Neural cell (in vitro differentiated cells): ENCODE results near the gene MAST4. TPM values are rescaled to one million over a fixed set of nuclear protein-coding genes. Genes with fewer than 3 reads are reported as not detected.

Experiments
- H2AFZ ChIP-seq: fragments of 200-600, 300-800 bp; sonication (generic), shearing (Covaris generic); 2 replicates; pipeline ENCODE4 v1.6.0; 2014; ENCODE audit warnings: low read depth, mild to moderate bottlenecking, antibody characterized with exemption, low read length, moderate library complexity
- H3F3A ChIP-seq: fragments of 200-600 bp; shearing (Covaris generic); 2 replicates; pipeline ENCODE4 v1.6.1; 2016; ENCODE audit warnings: mild to moderate bottlenecking, moderate library complexity, mixed read lengths, antibody characterized with exemption, low read length; ENCODE audit not compliant: insufficient read depth, poor library complexity, severe bottlenecking
- H3K27ac ChIP-seq: fragments of 200-600, 300-800 bp; sonication (generic), shearing (Covaris generic); 2 replicates; pipeline ENCODE4 v1.5.1; 2014; ENCODE audit warnings: mild to moderate bottlenecking, low read length, moderate library complexity
- H3K27me3 ChIP-seq: fragments of 300-800, 200-600 bp; sonication (generic), shearing (Covaris generic); 2 replicates; pipeline ENCODE4 v1.6.0; 2014; ENCODE audit warnings: mild to moderate bottlenecking, low read depth, low read length, moderate library complexity; ENCODE audit not compliant: insufficient read depth
- H3K36me3 ChIP-seq: fragments of 300-800, 200-600 bp; sonication (generic), shearing (Covaris generic); 2 replicates; pipeline ENCODE4 v1.5.1; 2014; ENCODE audit warnings: mild to moderate bottlenecking, antibody characterized with exemption, low read length, moderate library complexity; ENCODE audit not compliant: insufficient read depth
- H3K4me2 ChIP-seq: fragments of 300-800, 200-600 bp; sonication (generic), shearing (Covaris generic); 2 replicates; pipeline ENCODE4 v1.6.0; 2014; ENCODE audit warnings: mild to moderate bottlenecking, low read length
- H3K4me3 ChIP-seq: fragments of 300-800, 200-600 bp; sonication (generic), shearing (Covaris generic); 2 replicates; pipeline ENCODE4 v1.5.1; 2014; ENCODE audit warnings: mild to moderate bottlenecking, low read length, moderate library complexity
- H3K79me2 ChIP-seq: fragments of 200-600 bp; shearing (Covaris generic); replicated peaks from 2 replicates; pipeline ENCODE4 v1.6.0; 2014; ENCODE audit warnings: mild to moderate bottlenecking, low read length, moderate library complexity; ENCODE audit not compliant: insufficient read depth
- H3K9ac ChIP-seq: fragments of 300-800, 200-600 bp; sonication (generic), shearing (Covaris generic); 2 replicates; pipeline ENCODE4 v1.6.1; 2016; ENCODE audit warnings: mild to moderate bottlenecking, low read length, mixed read lengths
- H3K9me2 ChIP-seq: fragments of 200-600 bp; shearing (Covaris generic); 2 replicates; pipeline ENCODE4 v1.6.1; 2016; ENCODE audit warnings: mild to moderate bottlenecking, low read length, mixed read lengths; ENCODE audit not compliant: insufficient read depth
- H3K9me3 ChIP-seq: fragments of 200-600, 300-800 bp; sonication (generic), shearing (Covaris generic); 2 replicates; pipeline ENCODE4 v1.6.1; 2016; ENCODE audit warnings: mild to moderate bottlenecking, mixed run types, low read length, moderate library complexity, mixed read lengths
- H4K20me1 ChIP-seq: fragments of 200-600 bp; shearing (Covaris generic); 2 replicates; pipeline ENCODE4 v1.6.1; 2016; ENCODE audit warnings: mild to moderate bottlenecking, mixed run types; ENCODE audit not compliant: insufficient read depth
- CTCF ChIP-seq: fragments of 450-650 bp; IDR thresholded peaks from 2 replicates; pipeline ENCODE4 v1.5.1; 2014; ENCODE audit warnings: antibody characterized with exemption, mild to moderate bottlenecking, moderate library complexity; ENCODE audit not compliant: poor library complexity, severe bottlenecking
- EP300 ChIP-seq: fragments of 450-650 bp; conservative IDR thresholded peaks from 2 replicates; pipeline ENCODE4 v1.6.1; 2014; ENCODE audit warnings: antibody characterized with exemption, mild to moderate bottlenecking, moderate library complexity; ENCODE audit not compliant: poor library complexity, severe bottlenecking
- EZH2 ChIP-seq: fragments of 200-600, 300-800 bp; shearing (Covaris generic), sonication (generic); IDR thresholded peaks from 2 replicates; pipeline ENCODE4 v1.6.1; 2014; ENCODE audit warnings: antibody characterized with exemption, low read length, borderline replicate concordance, mild to moderate bottlenecking; ENCODE audit not compliant: insufficient read depth, poor library complexity, severe bottlenecking
- MXI1 ChIP-seq: fragments of 450-650 bp; conservative IDR thresholded peaks from 2 replicates; pipeline ENCODE4 v1.6.1; 2014; ENCODE audit warnings: antibody characterized with exemption, mild to moderate bottlenecking; ENCODE audit not compliant: poor library complexity, severe bottlenecking
- POLR2AphosphoS5 ChIP-seq: IDR thresholded peaks from 2 replicates; pipeline ENCODE4 v1.6.1; 2012
- RAD21 ChIP-seq: fragments of 450-650 bp; conservative IDR thresholded peaks from 2 replicates; pipeline ENCODE4 v1.6.1; 2014; ENCODE audit warnings: antibody characterized with exemption, mild to moderate bottlenecking, moderate library complexity
- REST ChIP-seq: IDR thresholded peaks from 2 replicates; pipeline ENCODE4 v1.6.1; 2012; ENCODE audit warnings: borderline replicate concordance
- SMC3 ChIP-seq: fragments of 450-650 bp; conservative IDR thresholded peaks from 2 replicates; pipeline ENCODE4 v1.6.1; 2014; ENCODE audit warnings: antibody characterized with exemption, mild to moderate bottlenecking, moderate library complexity; ENCODE audit not compliant: poor library complexity
- TAF1 ChIP-seq: IDR thresholded peaks from 2 replicates; pipeline ENCODE4 v1.6.1; 2012; ENCODE audit warnings: low read depth
- polyA plus RNA-seq: library from polyadenylated mRNA; depleted of rRNA; stranded (reverse); fragments of >200 nt; gene quantifications from 2 replicates; pipeline ENCODE4 v1.2.3, GENCODE V29; 2014

MAST4 gene
- polyA plus RNA-seq, 1 donor from 2014 or later = 2.3 TPM

- Histone ChIP-seq H3K79me2 (no peaks in the 10 kb centered on the region), H2AFZ (no peak overlapping the region), H3K4me2 (no peak overlapping the region), H3K9me2 (no peaks in the 10 kb centered on the region), H3K9me3 (no peaks in the 10 kb centered on the region), H3F3A (no peaks in the 10 kb centered on the region), H3K4me3 (no peak overlapping the region), H3K27me3 (no peaks in the 10 kb centered on the region), H4K20me1 (no peaks in the 10 kb centered on the region), H3K9ac (no peak overlapping the region), H3K36me3 (no peaks in the 10 kb centered on the region), H3K27ac (no peak overlapping the region)
- TF ChIP-seq EP300 (no peak), REST (no peak), EZH2 (no peak), SMC3 (no peak), MXI1 (no peak), RAD21 (no peak), POLR2AphosphoS5 (no peak), CTCF (no peak), TAF1 (no peak)
Measured at GRCh38 chr5:66658516-66658915, 62.3 kb downstream of the MAST4 start.

- Histone ChIP-seq H3K79me2 (no peaks in the 10 kb centered on the region), H3K27ac (no peak overlapping the region), H3K4me3 (no peak overlapping the region), H3K36me3 (no peaks in the 10 kb centered on the region), H4K20me1 (no peaks in the 10 kb centered on the region), H3K9ac (no peak overlapping the region), H3K9me3 (no peaks in the 10 kb centered on the region), H3K27me3 (no peaks in the 10 kb centered on the region), H3K4me2 (no peak overlapping the region), H3F3A (no peaks in the 10 kb centered on the region), H3K9me2 (no peaks in the 10 kb centered on the region), H2AFZ (no peak overlapping the region)
- TF ChIP-seq MXI1 = no peak
- no peak for TF ChIP-seq EZH2
- TF ChIP-seq REST = no peak
- TF ChIP-seq RAD21 = no peak
- no peak for TF ChIP-seq CTCF
- TF ChIP-seq EP300 = no peak
- no peak for TF ChIP-seq TAF1
- TF ChIP-seq POLR2AphosphoS5 = no peak
- no peak for TF ChIP-seq SMC3
Measured at GRCh38 chr5:66659780-66660179, 63.6 kb downstream of the MAST4 start.
